Nephron progenitor cell (in vitro differentiated cells): ENCODE measurements around the gene PHIP.

ENCODE experiments used
- DNase-seq: peaks from one replicate; pipeline ENCODE4 v3.0.0; 2021
- H3K27ac Mint-ChIP-seq: 2 replicates; pipeline ENCODE4 v1.8.0; 2021; ENCODE audit warnings: mild to moderate bottlenecking, moderate library complexity, mixed read lengths
- H3K27me3 Mint-ChIP-seq: 2 replicates; pipeline ENCODE4 v1.8.0; 2021; ENCODE audit warnings: mild to moderate bottlenecking, low read depth, mixed read lengths; ENCODE audit not compliant: poor library complexity
- H3K36me3 Mint-ChIP-seq: 2 replicates; pipeline ENCODE4 v1.8.0; 2021; ENCODE audit warnings: low read depth, mixed read lengths
- H3K4me1 Mint-ChIP-seq: 2 replicates; pipeline ENCODE4 v1.8.0; 2021; ENCODE audit warnings: mixed read lengths
- H3K4me3 Mint-ChIP-seq: 2 replicates; pipeline ENCODE4 v1.8.0; 2021; ENCODE audit warnings: mild to moderate bottlenecking, moderate library complexity, mixed read lengths
- H3K9me3 Mint-ChIP-seq: 2 replicates; pipeline ENCODE4 v1.8.0; 2021; ENCODE audit warnings: mild to moderate bottlenecking, moderate library complexity, mixed read lengths
- CTCF ChIP-seq: fragments of 200-600 bp; sonication (generic); IDR thresholded peaks from 2 replicates; pipeline ENCODE4 v1.5.0; 2021; ENCODE audit warnings: antibody characterized with exemption

The PHIP gene

GRCh38 chr6:79048611-79049010 is 29.4 kb downstream of the PHIP start:
- TF ChIP-seq CTCF = peak; percentile 29
- Mint-ChIP-seq H3K27ac (peak overlapping the region; percentile 38), H3K9me3 (peaks cover 13% of the 10 kb centered on the region), H3K4me1 (no peaks in the 10 kb centered on the region), H3K36me3 (peaks cover 75% of the 10 kb centered on the region), H3K4me3 (no peak overlapping the region), H3K27me3 (no peaks in the 10 kb centered on the region)
- DNase-seq = no peak

GRCh38 chr6:79047072-79047471 is 31.0 kb downstream of the PHIP start:
- Mint-ChIP-seq H3K36me3 (peaks cover 71% of the 10 kb centered on the region), H3K27me3 (no peaks in the 10 kb centered on the region), H3K9me3 (peaks cover 3% of the 10 kb centered on the region), H3K4me3 (no peak overlapping the region), H3K27ac (no peak overlapping the region), H3K4me1 (no peaks in the 10 kb centered on the region)
- TF ChIP-seq CTCF = no peak
- DNase-seq = no peak

DNA sequence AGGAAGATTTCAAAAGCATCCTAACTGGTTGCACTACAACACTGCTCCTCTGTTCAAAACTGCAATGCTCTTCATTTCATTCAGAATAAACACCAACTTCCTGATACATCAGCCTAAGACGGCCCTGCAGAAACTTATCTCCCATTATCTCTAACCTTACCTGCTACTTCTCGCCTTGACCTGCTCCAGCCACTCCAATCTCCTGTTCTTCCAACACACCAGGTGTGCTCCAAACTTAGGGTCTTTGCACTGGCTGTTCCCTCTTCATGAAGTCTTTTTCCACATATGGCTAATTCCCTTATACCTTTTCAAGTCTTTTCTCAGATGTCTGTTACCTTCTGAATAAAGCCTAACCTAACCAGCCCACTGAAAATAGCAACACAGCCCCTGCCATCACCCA is 32.1 kb downstream of the PHIP start:
- H3K36me3 Mint-ChIP-seq = peaks cover 71% of the 10 kb centered on the region
- no peak for DNase-seq
- no peaks in the 10 kb centered on the region for H3K4me1 Mint-ChIP-seq
- no peak overlapping the region for H3K4me3 Mint-ChIP-seq
- TF ChIP-seq CTCF = no peak
- no peak overlapping the region for H3K27ac Mint-ChIP-seq
- H3K27me3 Mint-ChIP-seq = no peaks in the 10 kb centered on the region
- no peaks in the 10 kb centered on the region for H3K9me3 Mint-ChIP-seq

- no peak overlapping the region for H3K4me3 Mint-ChIP-seq
- no peaks in the 10 kb centered on the region for H3K27me3 Mint-ChIP-seq
- H3K4me1 Mint-ChIP-seq = no peaks in the 10 kb centered on the region
- no peak for TF ChIP-seq CTCF
- H3K36me3 Mint-ChIP-seq = peaks cover 73% of the 10 kb centered on the region
- no peak for DNase-seq
- H3K9me3 Mint-ChIP-seq = no peaks in the 10 kb centered on the region
- H3K27ac Mint-ChIP-seq = no peak overlapping the region
Measured at GRCh38 chr6:79042799-79043126, 35.3 kb downstream of the PHIP start.

DNA sequence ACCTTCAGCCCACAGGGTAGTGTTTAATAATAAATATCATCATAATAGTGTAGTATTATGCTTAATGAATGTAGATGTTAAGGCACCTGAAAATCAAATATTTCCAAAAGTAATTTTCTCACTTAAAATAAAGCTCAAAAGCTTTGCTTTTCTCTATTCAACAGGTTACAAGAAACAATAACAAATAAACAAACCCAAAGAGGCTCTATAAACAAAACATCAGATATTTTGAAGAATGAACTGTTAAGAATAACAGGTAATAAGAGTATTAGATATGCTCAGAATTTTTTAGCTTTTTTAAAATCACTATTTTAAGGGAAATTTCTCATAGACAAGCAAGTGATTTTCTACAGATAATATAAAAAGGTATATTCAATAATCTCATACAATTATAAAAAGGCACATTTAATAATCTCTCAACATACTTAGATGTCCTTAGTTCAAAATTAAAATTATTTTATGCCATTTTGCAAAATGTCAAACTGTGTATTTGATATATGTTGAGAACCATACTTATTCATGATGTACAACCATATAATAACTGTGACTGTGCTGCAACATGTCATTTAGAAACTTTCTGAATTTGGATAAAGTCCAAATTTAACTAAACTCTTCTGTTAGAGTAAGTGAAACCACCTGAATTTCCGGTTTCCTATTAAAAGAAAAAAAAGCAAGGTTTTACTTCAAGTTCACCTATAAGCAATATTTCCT is 35.8 kb downstream of the PHIP start:
- Mint-ChIP-seq H3K27me3 (no peaks in the 10 kb centered on the region), H3K36me3 (peaks cover 73% of the 10 kb centered on the region)
- TF ChIP-seq CTCF = no peak

GRCh38 chr6:79040083-79040482 is 38.0 kb downstream of the PHIP start:
- no peaks in the 10 kb centered on the region for H3K9me3 Mint-ChIP-seq
- no peaks in the 10 kb centered on the region for H3K4me1 Mint-ChIP-seq
- H3K4me3 Mint-ChIP-seq = no peak overlapping the region
- no peaks in the 10 kb centered on the region for H3K27me3 Mint-ChIP-seq
- no peak for TF ChIP-seq CTCF
- H3K27ac Mint-ChIP-seq = no peak overlapping the region
- no peak for DNase-seq
- peaks cover 80% of the 10 kb centered on the region for H3K36me3 Mint-ChIP-seq

More for the DNA sequence above, 35.8 kb downstream of the PHIP start:
- DNase-seq = no peak
- no peaks in the 10 kb centered on the region for H3K4me1 Mint-ChIP-seq
- no peak overlapping the region for H3K27ac Mint-ChIP-seq
- H3K9me3 Mint-ChIP-seq = no peaks in the 10 kb centered on the region
- H3K4me3 Mint-ChIP-seq = no peak overlapping the region
